Heart left ventricle (tissue), 13 donors: ENCODE results near the gene FBXO40.

Experiments used
- POLR2A ChIP-seq, 2 donors: fragments of 450-650 bp; IDR thresholded peaks; one replicate each; pipeline ENCODE4 v1.6.1; 2017; ENCODE audit warnings: antibody characterized with exemption in 2 of 2, mild to moderate bottlenecking in 2 of 2, moderate library complexity in 2 of 2
- TF ChIP-seq, protein P1 (sequence below), 12 donors: fragments of 200-600 bp; sonication (generic) in 4 of 12; IDR thresholded peaks; one replicate each; pipeline versions ENCODE4 v1.5.0 to v1.8.0; 2018 to 2022; ENCODE audit warnings: antibody characterized with exemption in 12 of 12, mild to moderate bottlenecking in 5 of 12
- donor health status: ischemic (EF 13 %, LVEDD 7.1; RV severe dilation, severe dysfunction).
- donor health status: DM: no; HTN: yes; CAD: no.
- donor health status: DM: no; HTN: no; CAD: no.
- donor health status: ischemic (EF 25% LVEDD 6.9; RV normal size, moderate dysfunction).
- donor health status: ischemic (EF 25% LVEDD 5.7; RV mildly dilated, moderate dysfunction).
- donor health status: ischemic (EF 35%, LVEDD 5.7; RV mildly dilated, moderate dysfunction).
- donor health status: nonischemic (EF 11% LVEDD 7.7; RV severe dilation, severe dysfunction).
- donor health status: DM: yes; HTN: yes; CAD: no.
- donor health status: PGD.
- donor health status: ischemic (EF 29% LVEDD 5.4; RV normal size, mild dysfunction).
- donor health status: nonischemic (EF 23%, LVEDD 6.1; RV moderate dilation, normal function).

DNA sequence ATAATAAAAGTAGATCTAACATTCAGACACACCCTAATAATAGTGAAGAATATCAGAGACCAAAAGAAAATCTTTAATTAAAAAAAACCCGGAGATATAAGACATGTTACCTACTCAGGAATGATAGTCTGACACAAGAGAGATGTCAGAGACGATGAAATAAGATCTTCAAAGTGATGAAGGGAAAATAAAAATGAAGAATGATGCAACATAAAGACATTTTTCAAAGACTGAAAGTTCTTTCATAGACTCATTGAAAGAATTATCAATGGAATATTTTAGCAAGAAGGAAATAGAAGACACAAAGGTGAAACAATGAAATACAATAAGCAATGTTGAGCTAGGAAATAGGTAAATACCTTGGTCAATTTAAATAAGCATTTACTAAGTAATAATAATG is 47.9 kb downstream of the FBXO40 start:
- no peak for TF ChIP-seq POLR2A (IDR thresholded peaks at IDR 0.05)
- TF ChIP-seq, protein P1, sequence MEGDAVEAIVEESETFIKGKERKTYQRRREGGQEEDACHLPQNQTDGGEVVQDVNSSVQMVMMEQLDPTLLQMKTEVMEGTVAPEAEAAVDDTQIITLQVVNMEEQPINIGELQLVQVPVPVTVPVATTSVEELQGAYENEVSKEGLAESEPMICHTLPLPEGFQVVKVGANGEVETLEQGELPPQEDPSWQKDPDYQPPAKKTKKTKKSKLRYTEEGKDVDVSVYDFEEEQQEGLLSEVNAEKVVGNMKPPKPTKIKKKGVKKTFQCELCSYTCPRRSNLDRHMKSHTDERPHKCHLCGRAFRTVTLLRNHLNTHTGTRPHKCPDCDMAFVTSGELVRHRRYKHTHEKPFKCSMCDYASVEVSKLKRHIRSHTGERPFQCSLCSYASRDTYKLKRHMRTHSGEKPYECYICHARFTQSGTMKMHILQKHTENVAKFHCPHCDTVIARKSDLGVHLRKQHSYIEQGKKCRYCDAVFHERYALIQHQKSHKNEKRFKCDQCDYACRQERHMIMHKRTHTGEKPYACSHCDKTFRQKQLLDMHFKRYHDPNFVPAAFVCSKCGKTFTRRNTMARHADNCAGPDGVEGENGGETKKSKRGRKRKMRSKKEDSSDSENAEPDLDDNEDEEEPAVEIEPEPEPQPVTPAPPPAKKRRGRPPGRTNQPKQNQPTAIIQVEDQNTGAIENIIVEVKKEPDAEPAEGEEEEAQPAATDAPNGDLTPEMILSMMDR (IDR thresholded peaks at IDR 0.05), result no peak
